ENCODE data around the gene PAX8.

- TF ChIP-seq, protein P1, sequence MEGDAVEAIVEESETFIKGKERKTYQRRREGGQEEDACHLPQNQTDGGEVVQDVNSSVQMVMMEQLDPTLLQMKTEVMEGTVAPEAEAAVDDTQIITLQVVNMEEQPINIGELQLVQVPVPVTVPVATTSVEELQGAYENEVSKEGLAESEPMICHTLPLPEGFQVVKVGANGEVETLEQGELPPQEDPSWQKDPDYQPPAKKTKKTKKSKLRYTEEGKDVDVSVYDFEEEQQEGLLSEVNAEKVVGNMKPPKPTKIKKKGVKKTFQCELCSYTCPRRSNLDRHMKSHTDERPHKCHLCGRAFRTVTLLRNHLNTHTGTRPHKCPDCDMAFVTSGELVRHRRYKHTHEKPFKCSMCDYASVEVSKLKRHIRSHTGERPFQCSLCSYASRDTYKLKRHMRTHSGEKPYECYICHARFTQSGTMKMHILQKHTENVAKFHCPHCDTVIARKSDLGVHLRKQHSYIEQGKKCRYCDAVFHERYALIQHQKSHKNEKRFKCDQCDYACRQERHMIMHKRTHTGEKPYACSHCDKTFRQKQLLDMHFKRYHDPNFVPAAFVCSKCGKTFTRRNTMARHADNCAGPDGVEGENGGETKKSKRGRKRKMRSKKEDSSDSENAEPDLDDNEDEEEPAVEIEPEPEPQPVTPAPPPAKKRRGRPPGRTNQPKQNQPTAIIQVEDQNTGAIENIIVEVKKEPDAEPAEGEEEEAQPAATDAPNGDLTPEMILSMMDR (conservative IDR thresholded peaks at IDR 0.05; ENCODE audit: low read depth, low read length) = no peak
- TF ChIP-seq EZH2phosphoT487 (IDR thresholded peaks at IDR 0.05; ENCODE audit: borderline replicate concordance, low read length) (no peak), EZH2 (IDR thresholded peaks at IDR 0.05; ENCODE audit: low read length, unreplicated experiment) (no peak)
Observed at GRCh38 chr2:113198048-113198789, 80.5 kb downstream of the PAX8 start.
